Hypothalamus (tissue), 51 donors: ENCODE results near the gene WNT11.

Source experiments
- DNase-seq, 51 donors: peaks; one replicate each; lab custom pipeline; 2025; lab: John Stamatoyannopoulos, UW

The WNT11 gene

GRCh38 chr11:76206327-76207081 is at the start of gene WNT11:
Gene WNT11 (minus strand): TSS chr11:76206502. CDS start chr11:76206407, 95 bp downstream.
- peak in 3 of 51 donors; percentile 5 to 16 (median 15) for DNase-seq

GRCh38 chr11:76253416-76253815 is 47.1 kb upstream of the WNT11 start:
- DNase-seq: no peak

GRCh38 chr11:76252631-76253070 is 46.3 kb upstream of the WNT11 start:
- no peak for DNase-seq

- DNase-seq: no peak
These were observed 45.3 kb upstream of the WNT11 start for GRCh38 chr11:76251576-76251975.

- DNase-seq: no peak
These were observed 44.9 kb upstream of the WNT11 start for GRCh38 chr11:76251226-76251575.

GRCh38 chr11:76250520-76251225 is 44.4 kb upstream of the WNT11 start:
- no peak for DNase-seq

GRCh38 chr11:76249195-76249741 is 43.0 kb upstream of the WNT11 start:
- DNase-seq: no peak

- DNase-seq: no peak
These were observed 41.9 kb upstream of the WNT11 start for GRCh38 chr11:76248210-76248609.

- no peak for DNase-seq
These were observed 40.8 kb upstream of the WNT11 start for GRCh38 chr11:76247091-76247490.

- DNase-seq: no peak
These were observed 40.1 kb upstream of the WNT11 start for GRCh38 chr11:76246271-76246933.

GRCh38 chr11:76245720-76246119 is 39.4 kb upstream of the WNT11 start:
- DNase-seq: no peak

- DNase-seq: no peak
These were observed 38.1 kb upstream of the WNT11 start for GRCh38 chr11:76244316-76244851.

GRCh38 chr11:76243957-76244285 is 37.6 kb upstream of the WNT11 start:
- no peak for DNase-seq

GRCh38 chr11:76243193-76243956 is 37.1 kb upstream of the WNT11 start:
- DNase-seq: no peak

GRCh38 chr11:76242004-76242779 is 35.9 kb upstream of the WNT11 start:
- no peak for DNase-seq

GRCh38 chr11:76241243-76242000 is 35.1 kb upstream of the WNT11 start:
- no peak for DNase-seq

- DNase-seq: no peak
These were observed 34.4 kb upstream of the WNT11 start for GRCh38 chr11:76240666-76241065.

- no peak for DNase-seq
These were observed 33.8 kb upstream of the WNT11 start for GRCh38 chr11:76240161-76240540.
